Aorta (tissue), 5 donors: ENCODE data around the gene TMEM19. TPM values are rescaled to one million over a fixed set of nuclear protein-coding genes. Genes with fewer than 3 reads are reported as not detected.

Experiments
- ATAC-seq: fragments of 200-7000 bp; cut with Tn5 transposase; one replicate; pipeline ENCODE4 v1.9.1; 2022; ENCODE audit warnings: moderate library complexity; ENCODE audit not compliant: low FRiP score
- DNase-seq, 2 donors: peaks; one replicate each; pipeline ENCODE4 v3.0.0-alpha.2; 2020
- H3K27ac ChIP-seq, 2 donors: one replicate each; pipeline ENCODE4 v1.5.1; 2013; ENCODE audit warnings: low read length in 2 of 2, mild to moderate bottlenecking in 2 of 2, moderate library complexity in 2 of 2, control low read depth in 1 of 2, inconsistent platforms in 1 of 2, low read depth in 1 of 2
- H3K27me3 ChIP-seq, 2 donors: one replicate each; pipeline ENCODE4 v1.6.1; 2013; ENCODE audit warnings: control low read depth in 1 of 2, low read length in 1 of 2, mild to moderate bottlenecking in 1 of 2, moderate library complexity in 1 of 2; ENCODE audit not compliant: insufficient read depth in 2 of 2, control insufficient read depth in 1 of 2
- H3K36me3 ChIP-seq, 2 donors: one replicate each; pipeline ENCODE4 v1.6.1; 2013; ENCODE audit warnings: control low read depth in 1 of 2, low read length in 1 of 2, mild to moderate bottlenecking in 1 of 2; ENCODE audit not compliant: insufficient read depth in 2 of 2, control insufficient read depth in 1 of 2
- H3K4me1 ChIP-seq, 2 donors: one replicate each; pipeline ENCODE4 v1.6.1; 2013; ENCODE audit warnings: low read length in 2 of 2, control low read depth in 1 of 2, mild to moderate bottlenecking in 1 of 2, moderate library complexity in 1 of 2; ENCODE audit not compliant: insufficient read depth in 2 of 2, control insufficient read depth in 1 of 2
- H3K4me3 ChIP-seq, 2 donors: one replicate each; pipeline ENCODE4 v1.5.1; 2013; ENCODE audit warnings: low read length in 2 of 2, control low read depth in 1 of 2, mild to moderate bottlenecking in 1 of 2
- H3K9me3 ChIP-seq: one replicate; pipeline ENCODE4 v1.6.1; 2013; ENCODE audit warnings: mild to moderate bottlenecking, low read length; ENCODE audit not compliant: control insufficient read depth
- WGBS, 2 donors: extraction: QIAGEN DNeasy Blood & Tissue Kit; methylation state at CpG; one replicate each; pipeline ENCODE4 v1.1.7; 2013; 5-methylcytosine and 5-hydroxymethylcytosine counted together
- intact Hi-C, 2 donors: fragments of 100-400 bp; cut with DNase I; formaldehyde crosslinking; loops; one replicate each; pipeline versions ENCODE4 v1.14.2 to v1.15.0; 2022
- polyA plus RNA-seq, 2 donors: library from polyadenylated mRNA; stranded (reverse); fragments of 200-250 nt; gene quantifications; one replicate each; pipeline ENCODE4 v1.2.3, GENCODE V29; 2013
- total RNA-seq, 2 donors: library from RNA; stranded (reverse); fragmentation: NEBNext Ultra II Directional; extraction: Animal tissue kit (Norgen Biotek cat#: 25700); gene quantifications; one replicate each; pipeline ENCODE4 v1.2.1, GENCODE V29; 2021
- donor health status: healthy with polysubstance abuse.
- donor health status: Bipolar disorder and iron deficiency.
- donor health status: DM: no; HTN: no; CAD: no.
- donor health status: DM: no; HTN: no; CAD: no.
- donor health status: DM: yes; HTN: yes; CAD: no.

Gene TMEM19
- total and polyA plus RNA-seq, 4 donors: 13.6 to 22.8 (median 15.8) TPM

GRCh38 chr12:71731439-71732356 is 45.8 kb downstream of the TMEM19 start:
- 74 to 77% methylated on average over 21 of the region's 21 CpGs for WGBS, 2 donors
- H3K27ac ChIP-seq: no peak overlapping the region
- no peak for ATAC-seq

GRCh38 chr12:71732357-71732712 is 46.5 kb downstream of the TMEM19 start:
- 83 to 85% methylated on average over 3 of the region's 3 CpGs for WGBS, 2 donors
- Histone ChIP-seq H3K9me3 (no peaks in the 10 kb centered on the region), H3K27ac (no peak overlapping the region), H3K36me3 (no peaks in the 10 kb centered on the region), H3K27me3 (no peaks in the 10 kb centered on the region), H3K4me3 (no peak overlapping the region), H3K4me1 (no peaks in the 10 kb centered on the region)
- no peak for DNase-seq
- ATAC-seq: no peak
- intact Hi-C loops: no loop called here

More at GRCh38 chr12:71731439-71732356, 45.8 kb downstream of the TMEM19 start:
- Histone ChIP-seq H3K4me3 (no peak overlapping the region), H3K4me1 (no peaks in the 10 kb centered on the region), H3K36me3 (no peaks in the 10 kb centered on the region), H3K9me3 (no peaks in the 10 kb centered on the region), H3K27me3 (no peaks in the 10 kb centered on the region)
- DNase-seq: no peak
- intact Hi-C loops: no loop called here

- WGBS, 2 donors: 90 to 93% methylated on average over 1 of the region's 1 CpG
- H3K4me1 ChIP-seq: no peaks in the 10 kb centered on the region
- no peak for ATAC-seq
- DNase-seq: no peak
- no peak overlapping the region for H3K4me3 ChIP-seq
- H3K27me3 ChIP-seq: no peaks in the 10 kb centered on the region
- H3K9me3 ChIP-seq: no peaks in the 10 kb centered on the region
- no peaks in the 10 kb centered on the region for H3K36me3 ChIP-seq
- intact Hi-C loops: no loop called here
- no peak overlapping the region for H3K27ac ChIP-seq
Measured at GRCh38 chr12:71737197-71737596, 51.3 kb downstream of the TMEM19 start.

- WGBS, 2 donors: 0 to 10% methylated on average over 1 of the region's 1 CpG
- no peak for ATAC-seq
Measured at GRCh38 chr12:71742998-71743397, 57.1 kb downstream of the TMEM19 start.

DNA sequence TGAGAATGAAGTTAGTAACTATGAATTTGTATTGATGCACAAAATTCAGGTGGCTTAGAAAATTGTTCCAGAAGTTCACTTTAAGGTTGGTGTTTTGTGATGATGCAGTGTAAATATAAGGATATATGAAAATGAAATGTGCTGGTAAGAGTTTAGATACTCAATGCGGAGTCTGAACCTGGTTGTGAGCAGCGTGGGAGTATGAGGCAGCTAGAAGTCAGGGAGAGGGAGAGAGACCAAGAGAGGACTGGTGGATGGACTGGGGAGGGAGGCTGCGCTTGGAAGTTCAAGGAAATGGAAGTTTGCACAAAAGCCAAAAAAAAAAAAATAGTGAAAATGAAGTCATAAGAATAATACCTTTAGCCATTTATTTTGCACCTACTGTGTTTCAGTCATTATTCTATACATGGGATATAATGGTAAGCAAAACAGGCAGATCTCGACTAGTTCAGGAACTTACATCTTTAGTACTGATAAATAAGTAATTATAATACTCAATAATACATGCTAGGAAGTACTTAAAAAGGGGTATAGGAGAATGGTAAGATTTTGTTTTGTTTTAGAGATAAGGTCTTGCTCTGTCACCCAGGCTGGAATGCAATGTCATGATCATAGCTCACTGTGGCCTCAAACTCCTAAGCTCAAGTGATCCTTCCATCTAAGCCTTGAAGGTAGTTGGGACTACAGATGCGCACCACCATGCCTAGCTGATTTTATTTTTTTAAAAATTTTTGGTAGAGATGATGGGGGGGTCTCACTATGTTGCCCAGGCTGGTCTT is 58.8 kb downstream of the TMEM19 start:
- Histone ChIP-seq H3K36me3 (no peaks in the 10 kb centered on the region), H3K4me1 (no peaks in the 10 kb centered on the region), H3K4me3 (no peak overlapping the region), H3K27me3 (no peaks in the 10 kb centered on the region), H3K27ac (no peak overlapping the region), H3K9me3 (no peaks in the 10 kb centered on the region)
- WGBS, 2 donors: 87 to 93% methylated on average over 5 of the region's 5 CpGs
- DNase-seq (no peak), ATAC-seq (no peak)
- intact Hi-C loops: loop anchor here in 1 of 2 donors (5.0 to 10.0 kb wide), 3 partner anchors 100 to 527 kb away; no protein-coding TSS in a partner anchor

More at GRCh38 chr12:71742998-71743397, 57.1 kb downstream of the TMEM19 start:
- H3K27ac ChIP-seq: no peak overlapping the region
- H3K4me3 ChIP-seq: no peak overlapping the region
- no peaks in the 10 kb centered on the region for H3K27me3 ChIP-seq
- no peak for DNase-seq
- H3K4me1 ChIP-seq: no peaks in the 10 kb centered on the region
- no peaks in the 10 kb centered on the region for H3K36me3 ChIP-seq
- intact Hi-C loops: loop anchor here in 1 of 2 donors (10.0 kb wide), 2 partner anchors 98 to 328 kb away; no protein-coding TSS in a partner anchor
- H3K9me3 ChIP-seq: no peaks in the 10 kb centered on the region

DNA sequence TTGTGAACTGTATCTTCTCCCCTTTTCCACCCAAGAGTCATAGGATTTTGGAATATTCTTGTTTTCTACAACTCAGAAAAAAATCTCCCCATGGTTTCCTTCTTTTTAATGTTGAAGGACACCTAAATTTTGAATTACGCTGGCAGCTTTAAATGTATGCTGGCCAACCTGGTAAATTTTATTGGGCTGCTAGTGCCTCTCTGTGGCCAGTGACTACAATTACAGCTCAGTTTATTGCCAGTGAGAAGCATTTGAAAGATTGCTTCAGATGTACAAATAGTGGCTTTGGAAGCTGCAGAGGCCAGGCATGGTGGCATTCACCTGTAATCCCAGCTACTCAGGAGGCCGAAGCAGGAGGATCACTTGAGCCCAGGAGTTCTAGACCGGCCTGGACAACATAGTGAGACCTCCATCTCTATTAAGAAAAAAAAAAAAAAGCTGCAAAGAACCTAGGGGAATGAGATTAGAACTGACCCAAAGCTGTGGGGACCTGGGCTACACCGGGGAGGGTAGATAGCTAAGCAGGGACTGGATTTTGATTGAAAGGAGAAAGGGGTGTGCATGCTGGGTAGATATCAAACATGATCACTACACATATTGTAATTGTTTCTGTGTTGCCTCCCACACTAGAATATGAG is 61.2 kb downstream of the TMEM19 start:
- DNase-seq (no peak), ATAC-seq (peak; percentile 75)
- Histone ChIP-seq H3K36me3 (no peaks in the 10 kb centered on the region), H3K27me3 (no peaks in the 10 kb centered on the region), H3K4me1 (no peaks in the 10 kb centered on the region), H3K27ac (no peak overlapping the region), H3K9me3 (no peaks in the 10 kb centered on the region), H3K4me3 (no peak overlapping the region)
- intact Hi-C loops: loop anchor here in 1 of 2 donors (5.0 to 10.0 kb wide), 3 partner anchors 102 to 530 kb away; no protein-coding TSS in a partner anchor
- 23 to 25% methylated on average over 4 of the region's 4 CpGs for WGBS, 2 donors

DNA sequence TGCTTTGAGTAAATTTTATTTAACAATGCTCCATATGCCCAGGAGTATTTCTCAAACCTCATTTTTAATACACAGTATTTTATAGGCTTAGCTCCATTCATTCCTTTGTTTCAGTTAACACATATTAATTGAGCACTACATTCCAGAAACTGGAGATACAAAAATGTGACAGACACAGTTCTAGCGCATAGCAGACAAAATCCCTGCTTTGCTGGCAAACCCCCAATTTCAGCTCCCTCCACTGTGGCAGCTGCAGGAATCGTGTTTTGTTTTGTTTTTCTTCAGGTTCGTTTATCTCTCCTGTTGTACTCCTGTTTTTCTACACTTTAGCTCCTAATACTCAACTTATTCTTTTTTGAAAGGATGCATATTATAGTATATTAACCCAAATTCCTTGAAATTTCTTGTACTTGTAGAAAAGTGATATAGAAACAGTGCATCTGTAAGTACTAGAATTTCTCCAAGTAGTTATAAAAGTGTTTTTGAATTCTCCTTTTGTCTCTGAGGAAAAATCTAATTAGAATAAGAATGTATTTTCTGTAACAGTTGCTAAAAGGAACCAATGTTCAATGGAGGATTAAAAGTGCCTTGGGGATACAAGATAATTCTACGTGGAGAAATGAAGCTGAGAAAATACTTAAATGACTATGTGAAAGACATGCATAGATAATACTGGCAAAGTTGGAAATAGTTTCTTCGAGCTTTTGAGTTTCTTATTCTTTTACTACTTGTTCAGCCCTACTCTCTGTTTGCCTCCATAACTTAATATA is 62.4 kb downstream of the TMEM19 start:
- Histone ChIP-seq H3K27me3 (no peaks in the 10 kb centered on the region), H3K4me1 (no peaks in the 10 kb centered on the region), H3K9me3 (no peaks in the 10 kb centered on the region), H3K36me3 (no peaks in the 10 kb centered on the region), H3K27ac (no peak overlapping the region), H3K4me3 (no peak overlapping the region)
- DNase-seq (no peak), ATAC-seq (no peak)
- intact Hi-C loops: loop anchor here in 1 of 2 donors (5.0 to 10.0 kb wide), 3 partner anchors 103 to 531 kb away; no protein-coding TSS in a partner anchor
- 37 to 41% methylated on average over 5 of the region's 5 CpGs for WGBS, 2 donors

GRCh38 chr12:71749666-71750065 is 63.8 kb downstream of the TMEM19 start:
- Histone ChIP-seq H3K36me3 (no peaks in the 10 kb centered on the region), H3K9me3 (no peaks in the 10 kb centered on the region), H3K4me3 (no peak overlapping the region), H3K27ac (no peak overlapping the region), H3K4me1 (no peaks in the 10 kb centered on the region), H3K27me3 (no peaks in the 10 kb centered on the region)
- WGBS, 2 donors: 86 to 90% methylated on average over 1 of the region's 1 CpG
- ATAC-seq: no peak
- intact Hi-C loops: loop anchor here (5.0 to 10.0 kb wide), 6 partner anchors 62 to 532 kb away; partner anchors contain the start of genes TBC1D15 (in 2 of the 2), THAP2 (in 1 of the 2), TMEM19 (in 1 of the 2) and ZFC3H1 (in 1 of the 2)
- no peak for DNase-seq
